ENCODE data around the gene TOMM20. TPM values are rescaled to one million over a fixed set of nuclear protein-coding genes. Genes with fewer than 3 reads are reported as not detected.

TOMM20 gene
- total and polyA plus RNA-seq, 9 of the 15 experiments (the other 6 are each of a cell fraction or from before 2014, with no cell fraction given) = 70.6 to 334 (median 159) TPM

GRCh38 chr1:235068158-235069121, 60.2 kb downstream of the TOMM20 start (continued):
- TF ChIP-seq GTF2F1 (IDR thresholded peaks at IDR 0.05; ENCODE audit: low read depth, low read length) (no peak), FOXK1 (CRISPR knock-in tag; IDR thresholded peaks at IDR 0.05; ENCODE audit: borderline replicate concordance) (no peak), MTA2 (IDR thresholded peaks at IDR 0.05; ENCODE audit: low read depth) (no peak), ESRRB (CRISPR knock-in tag; IDR thresholded peaks at IDR 0.05; ENCODE audit: borderline replicate concordance) (no peak), FOXP1 (CRISPR knock-in tag; IDR thresholded peaks at IDR 0.05) (0 out of 2 replicates have a peak, but pooled peaks have one; percentile 39), SMARCE1 (IDR thresholded peaks at IDR 0.05) (peak; percentile 63; the same call in 1 of the 2 replicates), PTBP1 (IDR thresholded peaks at IDR 0.05; ENCODE audit: low read depth, low read length) (no peak), ZNF274 (IDR thresholded peaks at IDR 0.05; ENCODE audit: borderline replicate concordance, low read depth, low read length) (no peak), TAF1 (IDR thresholded peaks at IDR 0.05; ENCODE audit: control insufficient read depth, extremely low read depth, insufficient read depth, low read length, severe bottlenecking) (no peak), STAG1 (CRISPR knock-in tag; IDR thresholded peaks at IDR 0.05; ENCODE audit: borderline replicate concordance) (0 out of 2 replicates have a peak, but pooled peaks have one; percentile 6), ZFX (CRISPR knock-in tag; IDR thresholded peaks at IDR 0.05) (no peak), EWSR1 (IDR thresholded peaks at IDR 0.05; ENCODE audit: borderline replicate concordance, low read depth, partially characterized antibody) (no peak), NR2F6 (CRISPR knock-in tag; IDR thresholded peaks at IDR 0.05) (no peak), SREBF2 (CRISPR knock-in tag; IDR thresholded peaks at IDR 0.05) (no peak), ELF2 (CRISPR knock-in tag; IDR thresholded peaks at IDR 0.05) (peak; percentile 42; the same call in 1 of the 2 replicates), ZBTB2 (IDR thresholded peaks at IDR 0.05) (no peak), TGIF2 (CRISPR knock-in tag; IDR thresholded peaks at IDR 0.05) (no peak), NR2C2 (CRISPR knock-in tag; IDR thresholded peaks at IDR 0.05) (no peak), NR2C2 (tag; IDR thresholded peaks at IDR 0.05) (peak; percentile 64), ZNF174 (CRISPR knock-in tag; IDR thresholded peaks at IDR 0.05) (no peak), ZNF77 (CRISPR knock-in tag; IDR thresholded peaks at IDR 0.05) (no peak), PHF8 (IDR thresholded peaks at IDR 0.05; ENCODE audit: borderline replicate concordance, low read length) (no peak), E2F3 (CRISPR knock-in tag; IDR thresholded peaks at IDR 0.05) (no peak), HEY1 (CRISPR knock-in tag; IDR thresholded peaks at IDR 0.05; ENCODE audit: borderline replicate concordance) (no peak), DMBX1 (CRISPR knock-in tag; IDR thresholded peaks at IDR 0.05; ENCODE audit: borderline replicate concordance) (no peak)
- TF ChIP-seq, protein P1, sequence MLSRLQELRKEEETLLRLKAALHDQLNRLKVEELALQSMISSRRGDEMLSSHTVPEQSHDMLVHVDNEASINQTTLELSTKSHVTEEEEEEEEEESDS (CRISPR knock-in tag; IDR thresholded peaks at IDR 0.05) = no peak
